Panc1 (cell line): Measurements from ENCODE around the gene PRKG1.

Source experiments
- POLR2AphosphoS5 ChIP-seq: IDR thresholded peaks from 2 replicates; pipeline ENCODE4 v1.6.1; 2012; ENCODE audit warnings: mild to moderate bottlenecking, low read depth, low read length, moderate library complexity
- SIN3A ChIP-seq: IDR thresholded peaks from 2 replicates; pipeline ENCODE4 v1.6.1; 2012; ENCODE audit warnings: low read depth, mild to moderate bottlenecking, low read length, moderate library complexity, borderline replicate concordance; ENCODE audit not compliant: insufficient read depth
- TF ChIP-seq, protein P1 (sequence below): fragments of 450-650 bp; IDR thresholded peaks from 2 replicates; pipeline ENCODE4 v1.5.1; 2017; ENCODE audit warnings: mild to moderate bottlenecking

DNA sequence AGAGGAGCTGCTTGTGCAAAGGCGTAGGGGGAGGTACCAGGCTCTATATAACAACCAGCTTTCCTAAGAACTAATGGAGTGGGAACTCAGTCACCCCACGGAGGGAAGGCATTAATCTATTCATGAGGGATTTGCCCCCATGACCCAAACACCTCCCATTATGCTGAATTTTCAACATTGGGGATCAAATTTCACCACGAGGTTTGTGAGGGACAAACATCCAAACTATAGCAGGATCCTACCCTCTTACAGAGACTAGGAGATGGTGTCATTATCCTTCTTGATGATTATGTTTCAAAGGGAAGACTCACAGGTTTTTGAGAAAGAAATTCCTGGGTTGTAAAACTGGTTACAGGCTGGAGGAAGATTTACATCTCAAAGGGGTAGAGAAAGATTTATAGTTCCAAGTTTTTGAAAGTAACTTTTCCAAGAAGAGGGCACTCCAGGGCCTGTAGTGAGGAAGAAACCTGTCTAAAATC is 944.8 kb downstream of the PRKG1 start:
- TF ChIP-seq, protein P1, sequence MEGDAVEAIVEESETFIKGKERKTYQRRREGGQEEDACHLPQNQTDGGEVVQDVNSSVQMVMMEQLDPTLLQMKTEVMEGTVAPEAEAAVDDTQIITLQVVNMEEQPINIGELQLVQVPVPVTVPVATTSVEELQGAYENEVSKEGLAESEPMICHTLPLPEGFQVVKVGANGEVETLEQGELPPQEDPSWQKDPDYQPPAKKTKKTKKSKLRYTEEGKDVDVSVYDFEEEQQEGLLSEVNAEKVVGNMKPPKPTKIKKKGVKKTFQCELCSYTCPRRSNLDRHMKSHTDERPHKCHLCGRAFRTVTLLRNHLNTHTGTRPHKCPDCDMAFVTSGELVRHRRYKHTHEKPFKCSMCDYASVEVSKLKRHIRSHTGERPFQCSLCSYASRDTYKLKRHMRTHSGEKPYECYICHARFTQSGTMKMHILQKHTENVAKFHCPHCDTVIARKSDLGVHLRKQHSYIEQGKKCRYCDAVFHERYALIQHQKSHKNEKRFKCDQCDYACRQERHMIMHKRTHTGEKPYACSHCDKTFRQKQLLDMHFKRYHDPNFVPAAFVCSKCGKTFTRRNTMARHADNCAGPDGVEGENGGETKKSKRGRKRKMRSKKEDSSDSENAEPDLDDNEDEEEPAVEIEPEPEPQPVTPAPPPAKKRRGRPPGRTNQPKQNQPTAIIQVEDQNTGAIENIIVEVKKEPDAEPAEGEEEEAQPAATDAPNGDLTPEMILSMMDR = no peak
- no peak for TF ChIP-seq SIN3A
- TF ChIP-seq POLR2AphosphoS5 = no peak
